Breast epithelium (tissue), 4 donors: ENCODE data around the gene PLEKHH1. TPM values are rescaled to one million over a fixed set of nuclear protein-coding genes. Genes with fewer than 3 reads are reported as not detected.
A peak's percentile ranks its signal among the peaks of the same experiment; 100 is the strongest.

ENCODE experiments used
- DNase-seq, 2 donors: peaks; one replicate each; pipeline ENCODE4 v3.0.0-alpha.2; 2019; ENCODE audit warnings: low spot score in 2 of 2
- H3K27ac ChIP-seq, 2 donors: fragments of 200-600 bp; sonication (generic) in 1 of 2; one replicate each; pipeline ENCODE4 v1.5.1; 2016 to 2019; ENCODE audit warnings: mild to moderate bottlenecking in 1 of 2
- H3K27me3 ChIP-seq, 2 donors: fragments of 200-600 bp; sonication (generic) in 1 of 2; one replicate each; pipeline versions ENCODE4 v1.5.1 to v1.6.0; 2017 to 2019; ENCODE audit warnings: control low read depth in 1 of 2, mild to moderate bottlenecking in 1 of 2
- H3K36me3 ChIP-seq: fragments of 200-600 bp; one replicate; pipeline ENCODE4 v1.5.1; 2019
- H3K4me1 ChIP-seq, 2 donors: fragments of 200-600 bp; sonication (generic); one replicate each; pipeline ENCODE4 v1.5.1; 2016 to 2019; ENCODE audit warnings: control low read depth in 1 of 2
- H3K4me3 ChIP-seq, 3 donors: fragments of 200-600 bp; sonication (generic); 1 replicate in 2 of 3; 2 replicates in 1 of 3; pipeline ENCODE4 v1.5.1; 2016 to 2019; ENCODE audit warnings: mild to moderate bottlenecking in 3 of 3, moderate library complexity in 2 of 3
- H3K9me3 ChIP-seq, 2 donors: fragments of 200-600 bp; sonication (generic) in 1 of 2; one replicate each; pipeline ENCODE4 v1.5.1; 2016 to 2019; ENCODE audit warnings: control low read depth in 1 of 2
- POLR2A ChIP-seq: fragments of 450-650 bp; IDR thresholded peaks from one replicate; pipeline ENCODE4 v1.6.1; 2016; ENCODE audit warnings: antibody characterized with exemption, mild to moderate bottlenecking, moderate library complexity
- POLR2AphosphoS5 ChIP-seq, 3 donors: sonication (generic); formaldehyde crosslinking; IDR thresholded peaks; one replicate each; pipeline ENCODE4 v1.6.1; 2017; ENCODE audit warnings: antibody characterized with exemption in 3 of 3
- intact Hi-C: fragments of 100-400 bp; cut with DNase I; formaldehyde crosslinking; loops from one replicate; pipeline ENCODE4 v1.15.1; 2023; ENCODE audit warnings: low total_unique reads
- total RNA-seq, 3 donors: library from RNA; depleted of rRNA; stranded (reverse); fragments of >200 nt; gene quantifications; one replicate each; pipeline ENCODE4 v1.1.0, GENCODE V29; 2016
- TF ChIP-seq, protein P1 (sequence below), 3 donors: fragments of 450-650 bp; IDR thresholded peaks; one replicate each; pipeline ENCODE4 v1.5.1; 2016 to 2017; ENCODE audit warnings: antibody characterized with exemption in 3 of 3, mild to moderate bottlenecking in 3 of 3, moderate library complexity in 3 of 3

Gene PLEKHH1
- total RNA-seq, 3 donors from 2014 or later, result 2.9 to 18.9 (median 14.7) TPM

- no peaks in the 10 kb centered on the region for H3K4me1 ChIP-seq
- TF ChIP-seq, protein P1, sequence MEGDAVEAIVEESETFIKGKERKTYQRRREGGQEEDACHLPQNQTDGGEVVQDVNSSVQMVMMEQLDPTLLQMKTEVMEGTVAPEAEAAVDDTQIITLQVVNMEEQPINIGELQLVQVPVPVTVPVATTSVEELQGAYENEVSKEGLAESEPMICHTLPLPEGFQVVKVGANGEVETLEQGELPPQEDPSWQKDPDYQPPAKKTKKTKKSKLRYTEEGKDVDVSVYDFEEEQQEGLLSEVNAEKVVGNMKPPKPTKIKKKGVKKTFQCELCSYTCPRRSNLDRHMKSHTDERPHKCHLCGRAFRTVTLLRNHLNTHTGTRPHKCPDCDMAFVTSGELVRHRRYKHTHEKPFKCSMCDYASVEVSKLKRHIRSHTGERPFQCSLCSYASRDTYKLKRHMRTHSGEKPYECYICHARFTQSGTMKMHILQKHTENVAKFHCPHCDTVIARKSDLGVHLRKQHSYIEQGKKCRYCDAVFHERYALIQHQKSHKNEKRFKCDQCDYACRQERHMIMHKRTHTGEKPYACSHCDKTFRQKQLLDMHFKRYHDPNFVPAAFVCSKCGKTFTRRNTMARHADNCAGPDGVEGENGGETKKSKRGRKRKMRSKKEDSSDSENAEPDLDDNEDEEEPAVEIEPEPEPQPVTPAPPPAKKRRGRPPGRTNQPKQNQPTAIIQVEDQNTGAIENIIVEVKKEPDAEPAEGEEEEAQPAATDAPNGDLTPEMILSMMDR (IDR thresholded peaks at IDR 0.05), result no peak
- no peak for TF ChIP-seq POLR2AphosphoS5 (IDR thresholded peaks at IDR 0.05)
- no peak for TF ChIP-seq POLR2A
- no peaks in the 10 kb centered on the region for H3K27me3 ChIP-seq
- no peak overlapping the region for H3K27ac ChIP-seq
- intact Hi-C loops, result no loop called here
- no peak for DNase-seq
- no peak overlapping the region for H3K4me3 ChIP-seq
- no peaks in the 10 kb centered on the region for H3K9me3 ChIP-seq
- H3K36me3 ChIP-seq, result no peaks in the 10 kb centered on the region
Observed at GRCh38 chr14:67580336-67581171, 47.5 kb downstream of the PLEKHH1 start.

- TF ChIP-seq, protein P1 (IDR thresholded peaks at IDR 0.05), result no peak
- no peak for TF ChIP-seq POLR2AphosphoS5 (IDR thresholded peaks at IDR 0.05)
- no peak for TF ChIP-seq POLR2A
- no peaks in the 10 kb centered on the region for H3K4me1 ChIP-seq
- intact Hi-C loops, result no loop called here
- no peak for DNase-seq
- no peak overlapping the region for H3K4me3 ChIP-seq
- H3K36me3 ChIP-seq, result no peaks in the 10 kb centered on the region
- H3K9me3 ChIP-seq, result no peaks in the 10 kb centered on the region
- no peak overlapping the region for H3K27ac ChIP-seq
- H3K27me3 ChIP-seq, result no peaks in the 10 kb centered on the region
Observed at GRCh38 chr14:67581643-67582042, 48.6 kb downstream of the PLEKHH1 start.

DNA sequence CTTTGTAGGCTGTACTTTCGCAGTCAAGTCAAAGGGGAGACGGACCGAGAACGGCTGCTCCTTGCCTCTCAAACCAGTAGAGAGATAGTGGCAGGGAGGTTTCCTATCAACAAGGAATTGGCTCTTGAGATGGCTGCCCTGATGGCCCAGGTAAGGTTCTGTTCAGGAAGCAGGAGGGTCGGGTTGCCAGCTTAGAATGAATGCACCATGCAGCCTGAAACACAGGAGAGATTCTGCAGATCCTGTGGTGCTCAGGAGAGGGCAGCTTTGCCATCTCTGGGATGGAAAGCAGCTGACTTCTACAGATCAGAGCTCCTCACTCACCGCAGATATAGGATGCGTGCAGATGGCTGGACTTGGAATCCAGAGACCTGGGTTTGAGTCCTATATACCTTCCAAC is 49.0 kb downstream of the PLEKHH1 start:
- Histone ChIP-seq H3K4me1 (no peaks in the 10 kb centered on the region), H3K36me3 (no peaks in the 10 kb centered on the region), H3K27ac (no peak overlapping the region), H3K4me3 (no peak overlapping the region), H3K9me3 (no peaks in the 10 kb centered on the region), H3K27me3 (no peaks in the 10 kb centered on the region)
- TF ChIP-seq, protein P1 (IDR thresholded peaks at IDR 0.05), result no peak
- no peak for TF ChIP-seq POLR2AphosphoS5 (IDR thresholded peaks at IDR 0.05)
- TF ChIP-seq POLR2A, result no peak
- intact Hi-C loops, result no loop called here
- DNase-seq, result no peak

- Histone ChIP-seq H3K4me1 (no peaks in the 10 kb centered on the region), H3K4me3 (no peak overlapping the region), H3K27me3 (no peaks in the 10 kb centered on the region), H3K36me3 (peaks cover 6% of the 10 kb centered on the region), H3K27ac (no peak overlapping the region), H3K9me3 (no peaks in the 10 kb centered on the region)
- no peak for DNase-seq
- intact Hi-C loops, result no loop called here
- TF ChIP-seq POLR2AphosphoS5 (IDR thresholded peaks at IDR 0.05) (no peak), POLR2A (no peak)
- TF ChIP-seq, protein P1 (IDR thresholded peaks at IDR 0.05), result peak in 2 of 3 donors; percentile 39 to 55
Observed at GRCh38 chr14:67583711-67584644, 50.9 kb downstream of the PLEKHH1 start.

DNA sequence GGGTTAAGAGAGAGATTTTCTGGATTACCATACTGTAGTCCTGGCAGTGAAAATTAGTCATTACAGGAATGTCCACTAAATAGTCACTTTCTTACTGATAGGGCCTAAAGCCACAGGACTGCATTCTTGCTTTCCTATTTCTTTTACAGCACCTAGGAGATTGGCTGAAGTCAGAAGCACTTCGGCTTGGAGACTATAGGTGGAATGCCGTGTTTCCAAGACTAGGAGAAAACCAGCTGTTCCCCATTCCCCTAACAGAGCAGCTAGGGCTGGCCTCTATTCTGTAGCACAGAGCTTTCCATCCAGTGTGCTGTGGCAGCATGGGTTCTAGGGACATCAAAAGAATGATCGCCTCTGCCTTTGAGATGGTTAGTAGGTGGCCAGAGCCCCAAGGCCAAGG is 51.9 kb downstream of the PLEKHH1 start:
- Histone ChIP-seq H3K36me3 (peaks cover 6% of the 10 kb centered on the region), H3K4me1 (no peaks in the 10 kb centered on the region), H3K4me3 (no peak overlapping the region), H3K27me3 (no peaks in the 10 kb centered on the region), H3K9me3 (no peaks in the 10 kb centered on the region), H3K27ac (no peak overlapping the region)
- intact Hi-C loops, result no loop called here
- DNase-seq, result no peak
- TF ChIP-seq, protein P1 (IDR thresholded peaks at IDR 0.05), result no peak
- TF ChIP-seq POLR2AphosphoS5 (IDR thresholded peaks at IDR 0.05) (no peak), POLR2A (no peak)
